Loucy (cell line): ENCODE measurements around the gene TMEM115.

Experiments
- H2AFZ ChIP-seq: fragments of 200-600 bp; sonication (generic); 2 replicates; pipeline ENCODE4 v1.6.0; 2016; ENCODE audit warnings: antibody characterized with exemption, mild to moderate bottlenecking, low read length, moderate library complexity
- H3F3A ChIP-seq: fragments of 200-600 bp; 2 replicates; pipeline ENCODE4 v1.6.0; 2016; ENCODE audit warnings: antibody characterized with exemption, low read depth, mild to moderate bottlenecking
- H3K27me3 ChIP-seq: fragments of 200-600 bp; sonication (generic); 2 replicates; pipeline ENCODE4 v1.6.1; 2014; ENCODE audit warnings: low read length, mild to moderate bottlenecking; ENCODE audit not compliant: insufficient read depth, poor library complexity, severe bottlenecking
- H3K36me3 ChIP-seq: fragments of 200-600 bp; sonication (generic); 2 replicates; pipeline ENCODE4 v1.6.1; 2016; ENCODE audit warnings: low read length; ENCODE audit not compliant: insufficient read depth
- H3K4me1 ChIP-seq: fragments of 200-600 bp; sonication (generic); 2 replicates; pipeline ENCODE4 v1.5.1; 2014; ENCODE audit warnings: low read length, mild to moderate bottlenecking; ENCODE audit not compliant: insufficient read depth, poor library complexity, severe bottlenecking
- H3K4me2 ChIP-seq: fragments of 200-600 bp; sonication (generic); 2 replicates; pipeline ENCODE4 v1.6.0; 2014; ENCODE audit warnings: antibody characterized with exemption, low read length, low read depth, mild to moderate bottlenecking; ENCODE audit not compliant: poor library complexity, severe bottlenecking
- H3K4me3 ChIP-seq: fragments of 200-600 bp; sonication (generic); 2 replicates; pipeline ENCODE4 v1.5.1; 2014; ENCODE audit warnings: low read length, mild to moderate bottlenecking, mixed read lengths; ENCODE audit not compliant: poor library complexity, severe bottlenecking
- H3K79me2 ChIP-seq: fragments of 200-600 bp; sonication (generic); 2 replicates; pipeline ENCODE4 v1.6.1; 2014; ENCODE audit warnings: low read length; ENCODE audit not compliant: insufficient read depth
- H3K9ac ChIP-seq: fragments of 200-600 bp; sonication (generic); 2 replicates; pipeline ENCODE4 v1.6.0; 2014; ENCODE audit warnings: mild to moderate bottlenecking, low read depth, low read length, moderate library complexity; ENCODE audit not compliant: poor library complexity, severe bottlenecking
- H3K9me2 ChIP-seq: fragments of 200-600 bp; sonication (generic); replicated peaks from 2 replicates; pipeline ENCODE4 v1.6.1; 2016; ENCODE audit warnings: low read depth, low read length, mixed read lengths
- H3K9me3 ChIP-seq: fragments of 200-600 bp; sonication (generic); 2 replicates; pipeline ENCODE4 v1.6.1; 2014; ENCODE audit warnings: mild to moderate bottlenecking, antibody characterized with exemption, low read length, low read depth; ENCODE audit not compliant: insufficient read depth
- H4K20me1 ChIP-seq: fragments of 200-600 bp; sonication (generic); 2 replicates; pipeline ENCODE4 v1.6.0; 2014; ENCODE audit warnings: antibody characterized with exemption, low read length, mild to moderate bottlenecking; ENCODE audit not compliant: insufficient read depth, poor library complexity, severe bottlenecking
- CTCF ChIP-seq: fragments of 200-600 bp; sonication (generic); conservative IDR thresholded peaks from 2 replicates; pipeline ENCODE4 v1.5.1; 2014; ENCODE audit warnings: mild to moderate bottlenecking, antibody characterized with exemption, low read length
- EZH2phosphoT487 ChIP-seq: fragments of 200-600 bp; IDR thresholded peaks from 2 replicates; pipeline ENCODE4 v1.6.1; 2018; ENCODE audit warnings: antibody characterized with exemption, mild to moderate bottlenecking, moderate library complexity, borderline replicate concordance

Gene TMEM115

GRCh38 chr3:50382722-50383121 is 23.4 kb upstream of the TMEM115 start:
- Histone ChIP-seq H3K9ac (no peak overlapping the region), H3K36me3 (no peaks in the 10 kb centered on the region), H3K4me2 (no peak overlapping the region), H3K4me3 (no peak overlapping the region), H4K20me1 (no peaks in the 10 kb centered on the region), H3K4me1 (no peaks in the 10 kb centered on the region), H3K9me3 (no peaks in the 10 kb centered on the region), H3K27me3 (no peaks in the 10 kb centered on the region), H3K9me2 (no peaks in the 10 kb centered on the region), H3F3A (no peaks in the 10 kb centered on the region), H3K79me2 (no peaks in the 10 kb centered on the region), H2AFZ (no peak overlapping the region)
- TF ChIP-seq EZH2phosphoT487: no peak

- no peak overlapping the region for H2AFZ ChIP-seq
- H3K4me3 ChIP-seq: no peak overlapping the region
- H3K27me3 ChIP-seq: no peaks in the 10 kb centered on the region
- no peak overlapping the region for H3K9ac ChIP-seq
- H4K20me1 ChIP-seq: no peaks in the 10 kb centered on the region
- H3F3A ChIP-seq: no peaks in the 10 kb centered on the region
- no peaks in the 10 kb centered on the region for H3K4me1 ChIP-seq
- no peaks in the 10 kb centered on the region for H3K9me2 ChIP-seq
- no peak overlapping the region for H3K4me2 ChIP-seq
- H3K9me3 ChIP-seq: no peaks in the 10 kb centered on the region
- H3K36me3 ChIP-seq: no peaks in the 10 kb centered on the region
- TF ChIP-seq EZH2phosphoT487: no peak
- no peak for TF ChIP-seq CTCF
- no peaks in the 10 kb centered on the region for H3K79me2 ChIP-seq
Measured at GRCh38 chr3:50381383-50381782, 22.1 kb upstream of the TMEM115 start.

- no peak overlapping the region for H3K9ac ChIP-seq
- H3K4me2 ChIP-seq: no peak overlapping the region
- H3K4me1 ChIP-seq: no peaks in the 10 kb centered on the region
- no peak overlapping the region for H2AFZ ChIP-seq
- no peaks in the 10 kb centered on the region for H3K9me2 ChIP-seq
- no peak for TF ChIP-seq CTCF
- no peak for TF ChIP-seq EZH2phosphoT487
- H3K79me2 ChIP-seq: no peaks in the 10 kb centered on the region
- H3K36me3 ChIP-seq: no peaks in the 10 kb centered on the region
- H3K4me3 ChIP-seq: no peak overlapping the region
- H3K27me3 ChIP-seq: no peaks in the 10 kb centered on the region
- no peaks in the 10 kb centered on the region for H3K9me3 ChIP-seq
- no peaks in the 10 kb centered on the region for H4K20me1 ChIP-seq
- H3F3A ChIP-seq: no peaks in the 10 kb centered on the region
Measured at GRCh38 chr3:50380405-50381085, 21.2 kb upstream of the TMEM115 start.

GRCh38 chr3:50378757-50379156 is 19.4 kb upstream of the TMEM115 start:
- H3K4me2 ChIP-seq: no peak overlapping the region
- H3F3A ChIP-seq: no peaks in the 10 kb centered on the region
- H3K9me3 ChIP-seq: no peaks in the 10 kb centered on the region
- H3K4me1 ChIP-seq: peaks cover 4% of the 10 kb centered on the region
- H3K9me2 ChIP-seq: no peaks in the 10 kb centered on the region
- no peaks in the 10 kb centered on the region for H3K79me2 ChIP-seq
- no peak overlapping the region for H3K4me3 ChIP-seq
- H3K36me3 ChIP-seq: no peaks in the 10 kb centered on the region
- no peaks in the 10 kb centered on the region for H3K27me3 ChIP-seq
- no peak overlapping the region for H3K9ac ChIP-seq
- H2AFZ ChIP-seq: no peak overlapping the region
- no peak for TF ChIP-seq EZH2phosphoT487
- no peak for TF ChIP-seq CTCF
- no peaks in the 10 kb centered on the region for H4K20me1 ChIP-seq
